HG03571 (cell line): ENCODE measurements around the gene STING1.
"Not testable (repeated sequence)": the region's sequence is repeated elsewhere in the genome, so short reads cannot be mapped to it uniquely, and the experiment has no call there.

Source experiments
- ATAC-seq: cut with Tn5 transposase; IDR thresholded peaks from one replicate; pipeline ENCODE4 v1.9.1; 2021; ENCODE audit not compliant: unreplicated experiment

STING1 gene

GRCh38 chr5:139482050-139482889 lies at the start of gene STING1:
TSS of gene STING1 (minus strand) at chr5:139482758. CDS start at chr5:139481704, 1,054 bp downstream.
- peak; percentile 63 for ATAC-seq

- ATAC-seq, result no peak
These were observed 49.2 kb upstream of the STING1 start for GRCh38 chr5:139531772-139532169.

DNA sequence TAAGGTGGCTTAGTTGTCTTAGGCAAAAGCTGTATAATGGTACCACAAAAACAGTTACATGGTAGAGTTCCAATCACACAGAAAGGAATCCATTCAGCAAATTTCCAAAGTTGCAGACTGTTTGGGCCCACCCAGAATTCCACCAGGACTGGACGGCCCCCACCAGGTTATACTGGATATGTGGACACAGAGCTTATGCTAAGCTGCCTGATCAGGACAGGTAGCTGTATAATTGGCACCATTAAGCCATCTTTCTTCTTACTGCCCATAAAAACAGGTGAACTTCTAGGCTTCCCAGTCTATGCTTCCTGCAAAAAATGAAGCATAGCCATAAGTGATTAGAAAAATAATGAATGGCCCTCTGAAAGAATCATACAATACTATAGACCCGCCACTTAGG lies 47.5 kb upstream of the STING1 start:
- not testable (repeated sequence) for ATAC-seq

- not testable (repeated sequence) for ATAC-seq
These were observed 46.1 kb upstream of the STING1 start for GRCh38 chr5:139528695-139529094.

- ATAC-seq, result not testable (repeated sequence)
These were observed 45.4 kb upstream of the STING1 start for GRCh38 chr5:139527896-139528467.

GRCh38 chr5:139527090-139527470 lies 44.5 kb upstream of the STING1 start:
- not testable (repeated sequence) for ATAC-seq

GRCh38 chr5:139526309-139527089 lies 43.9 kb upstream of the STING1 start:
- ATAC-seq, result not testable (repeated sequence)

DNA sequence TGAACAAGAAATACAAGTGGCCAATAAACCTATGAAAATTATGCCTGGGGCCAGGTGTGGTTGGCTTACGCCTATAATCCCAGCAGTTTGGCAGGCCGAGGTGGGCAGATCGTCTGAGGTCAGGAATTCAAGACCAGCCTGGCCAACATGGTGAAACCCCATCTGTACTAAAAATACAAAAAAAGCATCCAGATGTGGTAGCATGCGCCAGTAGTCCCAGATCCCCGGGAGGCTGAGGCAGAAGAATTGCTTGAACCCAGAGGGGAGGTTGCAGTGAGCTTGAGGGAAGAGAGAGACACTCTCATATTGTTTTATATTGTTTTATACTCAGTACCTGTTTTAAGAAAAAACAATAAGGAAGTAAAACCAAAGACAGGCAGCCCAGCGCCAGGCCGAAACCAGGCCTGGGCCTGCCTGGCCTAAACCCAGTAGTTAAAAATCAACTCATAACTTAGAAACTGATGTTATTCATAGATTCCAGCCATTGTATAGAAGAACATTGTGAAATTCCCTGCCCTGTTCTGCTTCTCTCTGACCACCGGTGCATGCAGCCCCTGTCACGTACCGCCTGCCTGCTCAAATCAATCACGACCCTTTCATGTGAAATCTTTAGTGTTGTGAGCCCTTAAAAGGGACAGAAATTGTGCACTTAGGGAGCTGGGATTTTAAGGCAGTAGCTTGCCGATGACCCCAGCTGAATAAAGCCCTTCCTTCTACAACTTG lies 43.2 kb upstream of the STING1 start:
- ATAC-seq, result not testable (repeated sequence)

DNA sequence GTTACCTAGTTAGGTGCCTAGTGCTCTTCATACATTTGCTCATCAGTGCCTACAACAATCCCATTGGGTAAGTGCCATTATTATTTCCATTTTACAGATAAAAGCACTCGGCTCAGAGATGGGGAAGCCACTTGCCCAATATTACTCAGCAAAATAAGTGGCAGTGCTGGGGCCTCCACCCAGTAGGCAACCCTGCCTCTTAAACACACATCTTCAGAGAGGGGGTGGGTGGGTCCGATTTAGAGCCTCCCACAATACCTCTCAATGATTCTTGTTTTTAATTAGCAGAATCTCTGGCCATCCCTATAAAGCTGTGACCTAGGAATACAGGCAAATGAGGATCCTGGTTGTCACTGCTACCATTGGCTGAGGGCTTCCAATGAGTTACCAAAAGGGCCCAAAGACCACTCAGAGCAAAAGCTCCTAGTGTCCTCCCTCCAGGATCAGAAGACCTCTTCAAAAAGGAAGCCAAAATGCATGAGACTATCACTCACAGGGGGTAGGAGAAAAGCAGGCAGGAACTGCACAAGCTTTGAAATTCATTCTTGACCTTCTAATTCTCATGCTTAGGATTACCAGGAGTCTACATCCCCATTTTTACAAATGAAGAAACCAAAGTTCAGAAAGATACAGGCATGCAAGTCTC lies 42.5 kb upstream of the STING1 start:
- no peak for ATAC-seq

GRCh38 chr5:139524446-139524845 lies 41.9 kb upstream of the STING1 start:
- no peak for ATAC-seq

DNA sequence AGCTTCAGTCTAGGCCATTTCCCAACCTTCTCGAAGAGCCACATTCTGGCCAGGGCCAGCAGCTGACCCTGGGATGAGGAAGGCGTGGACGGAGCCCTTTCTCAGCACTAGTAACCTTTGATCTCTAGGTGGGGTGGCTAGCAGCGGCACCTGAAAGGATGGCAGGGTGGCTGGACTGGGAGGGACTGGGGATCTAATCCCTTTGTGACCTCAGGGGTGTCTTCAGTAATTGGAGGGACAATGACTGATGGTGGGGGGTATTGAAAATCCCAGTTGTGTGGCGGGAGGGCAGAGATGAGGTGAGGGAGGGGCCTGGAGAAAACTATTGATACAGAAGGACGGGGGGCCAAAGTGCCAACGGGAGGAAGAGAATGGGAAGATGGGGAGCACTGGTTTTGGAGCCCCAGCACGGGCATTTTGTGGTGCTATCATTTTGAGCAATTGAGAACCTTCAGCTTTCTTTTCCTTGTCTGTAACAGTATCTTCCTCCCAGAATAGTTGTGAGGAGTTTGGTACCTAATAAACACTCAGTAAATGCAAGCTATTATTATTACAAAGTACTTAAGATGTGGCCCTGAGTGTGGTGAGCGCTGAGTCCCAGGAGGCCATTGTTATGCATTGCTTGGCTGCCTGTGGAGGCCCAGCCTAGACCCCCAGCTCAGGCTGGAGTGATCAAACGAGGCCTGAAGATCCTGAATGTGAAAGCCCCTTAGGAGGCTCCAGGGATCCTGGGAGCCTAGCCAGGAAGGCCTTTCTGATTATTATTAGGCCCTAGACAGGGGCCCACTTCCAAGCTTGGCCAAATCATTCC lies 41.3 kb upstream of the STING1 start:
- no peak for ATAC-seq

- ATAC-seq, result peak; percentile 89
These were observed 35.4 kb upstream of the STING1 start for GRCh38 chr5:139517683-139518564.

DNA sequence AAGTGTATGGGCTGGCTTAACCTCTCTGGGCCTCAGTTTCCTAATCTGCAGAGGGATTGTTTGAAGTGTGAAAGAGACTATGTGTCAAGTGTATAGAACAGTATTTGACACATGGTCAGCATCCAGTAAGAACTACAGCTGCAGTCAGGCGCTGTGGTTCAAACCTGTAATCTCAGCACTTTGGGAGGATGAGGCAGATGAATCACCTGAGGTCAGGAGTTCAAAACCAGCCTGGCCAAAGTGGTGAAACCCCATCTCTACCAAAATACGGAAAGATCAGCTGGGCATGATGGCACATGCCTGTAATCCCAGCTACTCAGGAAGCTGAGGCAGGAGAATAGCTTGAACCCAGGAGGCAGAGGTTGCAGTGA lies 31.9 kb upstream of the STING1 start:
- ATAC-seq, result no peak

- ATAC-seq, result no peak
These were observed 31.4 kb upstream of the STING1 start for GRCh38 chr5:139513852-139514485.

- peak; percentile 54 for ATAC-seq
These were observed 30.9 kb upstream of the STING1 start for GRCh38 chr5:139513434-139513833.

- no peak for ATAC-seq
These were observed 30.3 kb upstream of the STING1 start for GRCh38 chr5:139512786-139513390.

GRCh38 chr5:139504722-139505121 lies 22.2 kb upstream of the STING1 start:
- not testable (repeated sequence) for ATAC-seq

DNA sequence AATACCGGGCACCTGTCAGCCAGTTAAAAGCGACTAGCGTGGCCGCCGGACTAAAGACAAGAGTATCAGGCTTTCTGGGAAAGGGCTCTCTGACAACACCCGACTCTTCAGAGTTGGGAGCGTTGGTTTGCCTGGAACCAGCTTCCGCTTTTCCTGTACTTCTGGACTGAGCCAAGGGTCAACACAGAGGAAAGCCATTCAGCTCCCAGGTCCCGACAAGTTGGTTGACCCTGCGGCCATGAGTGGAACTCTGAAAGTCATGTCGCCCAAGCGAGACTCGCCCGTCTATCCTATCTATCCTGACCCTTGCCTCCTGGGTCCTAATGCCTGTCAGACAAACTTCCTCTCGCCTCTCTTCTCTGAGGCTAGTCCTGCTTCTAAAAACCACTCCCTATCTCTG lies 21.3 kb upstream of the STING1 start:
- ATAC-seq, result not testable (repeated sequence)
